Dermis microvascular lymphatic vessel endothelial cell (primary cell): ENCODE measurements around the gene HSPA12B. TPM values are rescaled to one million over a fixed set of nuclear protein-coding genes. Genes with fewer than 3 reads are reported as not detected.

Source experiments
- DNase-seq, 2 donors: peaks; one replicate each; pipeline versions ENCODE4 v3.0.0 to v3.0.0-alpha.2; 2010; ENCODE audit warnings: low read depth in 2 of 2
- total RNA-seq: library from RNA; depleted of rRNA; stranded (reverse); fragments of >200 nt; gene quantifications from 2 replicates; pipeline ENCODE4 v1.2.1, GENCODE V29; 2014

The HSPA12B gene
- total RNA-seq, 1 donor from 2014 or later: 14.2 TPM

- no peak for DNase-seq
Measured at GRCh38 chr20:3745686-3746173, 13.2 kb downstream of the HSPA12B start.

GRCh38 chr20:3747471-3747870, 15.0 kb downstream of the HSPA12B start:
- DNase-seq: no peak

- DNase-seq: no peak
Measured at GRCh38 chr20:3748073-3748472, 15.6 kb downstream of the HSPA12B start.

- DNase-seq: no peak
Measured at GRCh38 chr20:3749087-3749688, 16.7 kb downstream of the HSPA12B start.

GRCh38 chr20:3749689-3750531, 17.4 kb downstream of the HSPA12B start:
- no peak for DNase-seq

GRCh38 chr20:3751305-3751674, 18.8 kb downstream of the HSPA12B start:
- DNase-seq: no peak

GRCh38 chr20:3751675-3752385, 19.3 kb downstream of the HSPA12B start:
- DNase-seq: no peak

- DNase-seq: no peak
Measured at GRCh38 chr20:3752386-3752759, 19.9 kb downstream of the HSPA12B start.

GRCh38 chr20:3753098-3753497, 20.6 kb downstream of the HSPA12B start:
- DNase-seq: peak; percentile 55 to 76

- DNase-seq: no peak
Measured at GRCh38 chr20:3753501-3754275, 21.2 kb downstream of the HSPA12B start.

- DNase-seq: no peak
Measured at GRCh38 chr20:3754276-3754630, 21.8 kb downstream of the HSPA12B start.

GRCh38 chr20:3755269-3755668, 22.8 kb downstream of the HSPA12B start:
- no peak for DNase-seq

GRCh38 chr20:3755814-3756480, 23.5 kb downstream of the HSPA12B start:
- DNase-seq: no peak

- DNase-seq: no peak
Measured at GRCh38 chr20:3757268-3757667, 24.8 kb downstream of the HSPA12B start.

- DNase-seq: no peak
Measured at GRCh38 chr20:3758566-3758965, 26.1 kb downstream of the HSPA12B start.

GRCh38 chr20:3759316-3759823, 26.9 kb downstream of the HSPA12B start:
- DNase-seq: no peak

GRCh38 chr20:3759884-3760283, 27.4 kb downstream of the HSPA12B start:
- no peak for DNase-seq

- no peak for DNase-seq
Measured at GRCh38 chr20:3760655-3761348, 28.3 kb downstream of the HSPA12B start.

- no peak for DNase-seq
Measured at GRCh38 chr20:3763671-3764601, 31.5 kb downstream of the HSPA12B start.
